G401 (cell line): ENCODE results near the gene HHIPL1. TPM values are rescaled to one million over a fixed set of nuclear protein-coding genes. Genes with fewer than 3 reads are reported as not detected.

Experiments
- DNase-seq: peaks from one replicate; pipeline ENCODE4 v3.0.0-alpha.2; 2015; ENCODE audit warnings: low spot score
- in situ Hi-C: cut with HindIII; loops from 2 replicates; pipeline ENCODE4 v1.10.0; 2016; ENCODE audit warnings: low sequenced_read_pairs, mixed read lengths
- total RNA-seq: library from RNA; depleted of rRNA; stranded (reverse); fragments of >200 nt; shearing (Covaris generic); gene quantifications from 2 replicates; pipeline ENCODE4 v1.2.3, GENCODE V29; 2014; rRNA removed

HHIPL1 gene
- total RNA-seq = 0.20 TPM in 1 of 2 replicates, not detected in the other

DNA sequence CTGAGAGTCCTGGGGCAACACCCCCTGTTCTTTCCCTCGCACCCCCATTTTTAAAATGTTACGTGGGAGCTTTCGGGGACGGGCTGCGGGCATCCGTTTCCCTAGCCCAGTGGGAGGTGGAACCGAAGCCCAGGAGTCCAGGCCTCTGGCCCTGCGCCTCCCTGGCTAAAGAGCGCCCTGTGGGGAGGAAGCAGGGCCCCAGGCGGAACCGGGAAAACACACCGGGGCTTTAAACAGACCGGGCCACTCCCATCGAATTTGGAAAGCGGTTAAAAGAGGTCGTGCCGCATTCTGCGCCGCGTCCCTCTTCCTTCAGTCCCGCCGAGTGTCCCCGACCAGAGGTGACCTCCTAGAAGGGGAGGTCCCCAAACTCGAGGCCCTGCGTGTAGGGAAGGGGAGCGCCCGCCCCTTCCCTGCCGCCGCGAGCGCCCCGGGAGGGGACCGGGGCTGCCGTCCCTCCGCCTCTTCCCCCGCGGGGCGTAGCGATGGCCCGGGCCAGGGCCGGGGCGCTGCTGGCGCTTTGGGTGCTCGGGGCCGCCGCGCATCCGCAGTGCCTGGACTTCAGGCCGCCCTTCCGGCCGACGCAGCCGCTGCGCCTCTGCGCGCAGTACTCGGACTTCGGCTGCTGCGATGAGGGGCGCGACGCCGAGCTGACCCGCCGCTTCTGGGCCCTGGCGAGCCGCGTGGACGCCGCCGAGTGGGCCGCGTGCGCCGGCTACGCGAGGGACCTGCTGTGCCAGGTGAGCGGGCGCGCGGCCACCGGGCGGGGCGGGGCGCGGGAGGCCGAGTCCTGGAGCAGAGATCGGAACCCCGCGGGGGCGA is at the start of gene HHIPL1:
HHIPL1 (plus strand) TSS at position 407 of the 822 bp plus-strand sequence; CDS start at position 486, 79 bp downstream.
- in situ Hi-C loops = no loop called here
- DNase-seq = no peak

DNA sequence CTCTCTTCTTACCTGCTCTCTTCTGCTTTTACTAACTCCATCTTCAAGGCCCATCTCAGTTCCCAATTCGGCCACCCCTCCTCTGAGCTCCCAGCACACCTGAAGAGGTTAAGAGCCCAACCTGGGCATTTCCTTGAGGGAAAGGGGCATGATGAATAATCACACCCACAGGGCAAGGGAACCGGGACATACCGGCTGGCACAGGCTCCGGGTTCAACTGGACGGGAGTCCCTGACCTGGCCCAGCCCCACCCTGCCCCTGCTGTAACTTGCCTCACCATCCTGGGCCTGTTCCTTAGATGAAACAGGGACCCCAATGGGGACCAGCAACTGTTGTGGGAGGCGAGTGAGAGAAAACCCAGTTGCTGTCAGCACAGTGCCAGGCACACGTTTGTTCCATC is 49.4 kb upstream of the HHIPL1 start:
- DNase-seq = no peak
- in situ Hi-C loops = no loop called here

DNA sequence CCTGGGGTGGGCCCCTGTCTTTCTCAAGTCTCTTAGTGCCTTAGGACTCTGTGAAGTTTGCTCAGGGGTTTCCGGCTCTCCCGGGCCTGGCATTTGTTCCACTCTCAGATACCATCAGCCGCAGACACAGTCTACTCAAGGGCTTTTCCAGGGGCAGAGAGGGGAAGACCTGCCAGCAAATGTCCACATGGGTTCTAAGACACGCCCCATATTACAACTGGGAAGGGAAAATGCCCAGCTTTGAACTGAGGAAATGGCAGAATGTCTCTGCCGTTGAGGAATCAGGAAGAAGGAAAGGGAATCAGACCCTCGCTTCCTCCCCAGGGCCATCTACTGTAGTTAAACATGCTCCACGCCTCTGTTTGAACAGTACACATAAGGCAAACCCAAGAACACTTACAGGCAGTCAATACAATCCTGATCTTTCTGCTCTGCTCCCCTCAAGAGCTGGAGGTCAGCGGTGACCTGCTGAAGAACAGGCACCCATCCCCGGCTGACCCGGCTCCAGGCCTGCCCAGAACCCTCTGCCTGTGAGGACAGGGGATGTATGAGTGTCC is 48.8 kb upstream of the HHIPL1 start:
- in situ Hi-C loops = no loop called here
- DNase-seq = no peak

DNA sequence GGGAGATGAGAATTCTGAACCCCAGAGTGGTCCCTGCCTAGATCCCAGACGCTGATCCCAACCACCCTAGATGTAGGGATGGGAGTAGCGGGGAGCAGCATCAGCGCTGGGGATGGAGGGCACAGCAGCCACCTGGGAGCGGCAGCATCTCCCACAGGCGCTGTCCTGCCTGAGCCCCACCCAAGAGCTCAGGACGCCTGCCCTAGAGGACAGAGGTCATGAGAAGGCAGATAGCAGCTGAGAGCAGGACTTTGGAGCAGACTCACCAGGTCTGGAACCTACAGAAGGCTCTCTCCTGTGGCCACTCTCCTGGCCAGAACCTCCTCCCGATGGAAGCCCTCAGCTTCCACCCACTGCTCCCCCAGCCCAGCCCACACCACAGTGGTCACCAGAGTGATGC is 48.2 kb upstream of the HHIPL1 start:
- in situ Hi-C loops = no loop called here
- no peak for DNase-seq

DNA sequence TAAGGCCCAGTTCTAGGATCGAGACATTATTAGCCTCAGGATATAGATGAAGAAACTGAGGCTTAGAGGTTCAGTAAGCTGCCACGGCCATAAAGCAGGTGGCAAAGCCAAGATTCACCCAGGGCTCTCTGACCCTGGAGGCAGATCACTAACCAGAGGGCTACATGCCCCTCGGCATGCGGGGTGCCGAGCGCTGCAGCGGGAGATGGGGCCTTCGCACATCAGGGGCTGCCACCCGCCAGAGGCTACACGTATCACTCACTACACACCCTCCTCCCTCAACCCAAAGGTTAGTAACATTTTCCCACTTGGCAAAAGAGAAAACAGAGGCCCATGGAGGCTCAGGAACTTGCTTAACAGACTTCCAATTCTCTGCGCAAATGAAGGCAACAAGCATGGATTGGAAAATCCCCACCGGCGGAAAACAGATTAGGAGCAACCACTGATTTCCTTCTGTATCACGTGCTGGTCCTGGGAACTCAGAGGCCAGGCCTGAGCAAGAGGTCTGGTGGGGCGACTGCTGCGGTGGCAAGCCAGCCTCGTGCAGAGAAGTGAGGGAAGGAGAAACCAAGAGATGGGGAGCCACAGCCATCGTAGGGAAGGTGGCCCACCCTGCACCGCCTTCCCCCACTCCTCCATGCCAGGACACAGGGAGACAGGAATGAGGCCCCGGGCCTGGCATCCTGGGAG is 46.9 kb upstream of the HHIPL1 start:
- peak; percentile 61 for DNase-seq
- in situ Hi-C loops = no loop called here

DNA sequence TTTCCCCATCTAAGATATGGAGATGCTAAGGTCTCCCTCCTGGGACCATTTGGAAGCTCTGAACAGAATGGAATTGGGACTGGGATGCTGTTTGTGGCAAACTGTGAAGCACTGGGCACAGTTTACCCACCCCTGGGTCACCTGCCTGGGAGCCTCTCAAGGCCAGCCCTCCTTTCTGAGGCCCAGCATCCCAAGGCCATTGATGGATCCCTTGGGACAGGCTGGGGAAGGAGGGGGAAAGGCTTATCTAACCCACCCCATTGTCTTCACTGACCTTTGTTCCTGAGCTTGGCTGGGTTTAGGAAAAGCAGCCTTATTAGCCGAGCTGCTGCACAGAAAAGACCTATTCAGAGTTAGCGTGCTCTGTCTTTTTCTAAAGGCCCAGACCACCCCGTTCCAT is 46.2 kb upstream of the HHIPL1 start:
- in situ Hi-C loops = no loop called here

DNA sequence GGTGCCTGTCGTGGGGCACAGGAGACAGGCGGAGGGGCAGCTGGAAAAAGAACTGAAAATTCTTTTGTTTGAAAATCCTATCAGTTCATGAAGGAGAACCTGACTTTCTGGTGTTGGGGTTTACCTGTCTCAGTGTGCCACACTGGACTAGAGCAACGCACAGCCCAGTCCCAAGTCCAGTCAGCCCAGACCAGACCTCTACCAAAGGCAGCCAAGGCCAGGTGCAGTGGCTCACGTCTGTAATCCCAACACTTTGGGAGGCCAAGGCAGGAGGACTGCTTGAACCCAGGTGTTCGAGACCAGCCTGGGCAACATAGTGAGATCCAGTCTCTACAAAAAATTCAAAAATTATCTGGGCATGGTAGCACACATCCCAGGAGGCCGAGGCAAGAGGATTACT is 45.5 kb upstream of the HHIPL1 start:
- in situ Hi-C loops = no loop called here

More for the DNA sequence above, 46.2 kb upstream of the HHIPL1 start:
- no peak for DNase-seq

DNA sequence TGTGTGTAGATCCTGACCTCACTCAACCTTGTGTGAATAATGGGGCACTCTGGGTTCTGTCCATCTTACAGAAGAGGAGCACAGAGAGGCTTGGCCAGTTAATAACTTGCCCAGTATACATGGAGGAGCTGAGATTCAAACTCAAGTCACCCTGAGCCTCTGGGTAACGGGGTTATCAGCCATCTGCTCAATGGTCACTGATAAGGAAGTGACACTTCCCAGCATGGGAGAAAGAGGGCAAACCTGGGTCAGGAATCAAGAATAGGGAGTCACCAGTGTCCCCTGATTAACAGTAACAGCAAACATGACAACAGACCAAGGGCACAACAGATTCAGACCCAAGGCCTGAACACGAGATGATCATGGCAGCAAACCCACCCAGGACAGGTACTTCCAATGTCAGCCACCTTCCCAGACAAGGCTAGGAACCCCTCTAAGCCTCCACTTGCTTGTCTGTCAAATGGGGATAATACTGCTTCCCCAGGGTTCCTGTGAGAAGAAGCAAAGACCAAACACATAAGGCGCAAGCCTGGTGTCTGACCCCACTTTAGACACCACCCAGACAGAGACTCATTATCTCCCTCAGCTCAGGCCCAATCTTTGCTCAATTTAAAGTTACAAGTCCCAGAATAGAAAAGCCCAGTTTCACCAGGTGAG is 44.6 kb upstream of the HHIPL1 start:
- no peak for DNase-seq
- in situ Hi-C loops = no loop called here

More for the DNA sequence above, 45.5 kb upstream of the HHIPL1 start:
- DNase-seq = no peak

DNA sequence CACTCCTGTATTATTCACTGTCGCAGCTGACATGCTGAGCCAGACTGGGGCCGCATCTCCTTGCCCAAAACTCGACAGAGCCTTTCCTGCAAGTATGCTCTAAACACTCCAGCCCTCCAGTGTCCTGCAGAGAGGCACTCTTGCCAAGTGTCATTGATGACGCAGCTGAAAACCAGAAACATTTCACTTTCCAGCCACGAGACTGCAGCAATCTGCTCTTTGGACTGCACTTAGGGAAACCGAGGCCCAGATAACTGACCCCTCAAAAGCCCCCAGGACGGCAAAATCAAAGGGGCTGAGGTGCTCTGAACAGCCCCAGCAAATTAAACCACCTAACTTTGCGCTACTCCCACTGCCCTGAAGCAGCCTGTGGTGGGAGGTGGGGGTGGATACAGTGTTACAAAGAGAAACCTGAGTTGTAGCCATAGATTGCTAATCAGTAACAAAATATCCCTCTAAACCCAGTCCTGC is 43.5 kb upstream of the HHIPL1 start:
- in situ Hi-C loops = no loop called here
- DNase-seq = peak; percentile 84

DNA sequence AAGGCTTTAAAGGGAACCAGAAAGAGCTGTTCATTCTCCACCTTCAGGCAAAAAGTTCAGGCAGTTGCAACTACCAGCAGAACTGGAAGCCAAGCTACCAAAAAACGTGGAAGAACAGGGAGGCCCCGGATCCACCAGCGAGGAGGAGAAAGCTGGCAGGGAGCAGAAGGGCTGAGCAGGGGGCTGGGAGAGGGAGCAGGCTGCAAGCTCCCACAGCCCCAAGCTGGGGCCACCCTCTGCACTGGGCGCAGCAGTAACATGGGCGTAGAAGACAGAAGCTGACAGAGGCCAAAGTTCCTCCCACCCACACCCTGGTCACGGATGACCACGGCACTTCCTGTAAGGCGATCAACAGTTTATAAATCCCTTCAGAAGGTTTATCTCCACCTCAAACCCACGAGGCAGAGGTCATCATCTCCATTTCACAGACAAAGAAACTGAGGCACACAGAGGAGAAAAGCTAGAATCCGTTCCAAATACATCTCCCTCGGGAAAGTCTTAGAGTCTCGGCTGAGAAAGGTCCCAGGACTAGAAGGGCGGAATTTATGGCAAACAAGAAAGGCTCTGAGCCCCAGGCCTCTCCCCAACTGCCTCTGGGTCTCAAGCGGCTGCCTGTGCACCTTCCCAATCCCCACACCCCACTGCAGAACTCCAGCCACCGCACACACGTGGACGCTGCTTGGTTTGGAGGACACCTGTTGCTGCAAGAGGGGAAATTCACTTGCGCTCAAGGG is 42.7 kb upstream of the HHIPL1 start:
- in situ Hi-C loops = no loop called here
- no peak for DNase-seq

DNA sequence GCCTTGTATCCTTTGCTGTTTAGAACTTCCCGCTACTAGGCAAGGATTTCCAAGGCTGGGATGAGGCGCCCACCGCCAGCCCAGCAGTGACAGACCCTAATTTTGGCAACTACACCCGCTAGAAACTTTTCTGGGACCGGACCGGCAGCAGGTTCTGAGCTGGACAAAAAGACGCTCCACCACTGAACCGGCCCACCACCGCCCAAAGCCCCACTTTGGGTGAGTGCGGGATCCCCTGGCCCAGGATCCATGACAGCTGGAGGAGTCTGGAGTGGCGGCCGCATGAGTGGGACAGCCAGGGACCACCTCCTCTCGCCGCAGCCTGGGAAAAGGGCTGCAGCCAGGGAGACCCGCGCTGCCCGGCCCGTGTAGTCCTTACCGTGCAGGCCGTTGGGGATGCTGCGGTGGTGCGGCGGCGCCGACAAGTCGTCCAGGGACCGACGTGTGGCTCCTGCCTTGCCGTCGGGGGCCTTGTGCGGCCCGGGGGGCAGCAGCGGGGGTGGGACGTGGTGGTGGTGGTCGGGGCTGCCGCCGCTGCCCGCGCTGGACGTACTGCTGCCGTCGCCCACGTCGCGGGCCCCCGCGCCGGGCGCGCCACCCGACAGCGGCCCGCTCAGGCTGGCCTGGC is 42.0 kb upstream of the HHIPL1 start:
- in situ Hi-C loops = no loop called here
- no peak for DNase-seq

DNA sequence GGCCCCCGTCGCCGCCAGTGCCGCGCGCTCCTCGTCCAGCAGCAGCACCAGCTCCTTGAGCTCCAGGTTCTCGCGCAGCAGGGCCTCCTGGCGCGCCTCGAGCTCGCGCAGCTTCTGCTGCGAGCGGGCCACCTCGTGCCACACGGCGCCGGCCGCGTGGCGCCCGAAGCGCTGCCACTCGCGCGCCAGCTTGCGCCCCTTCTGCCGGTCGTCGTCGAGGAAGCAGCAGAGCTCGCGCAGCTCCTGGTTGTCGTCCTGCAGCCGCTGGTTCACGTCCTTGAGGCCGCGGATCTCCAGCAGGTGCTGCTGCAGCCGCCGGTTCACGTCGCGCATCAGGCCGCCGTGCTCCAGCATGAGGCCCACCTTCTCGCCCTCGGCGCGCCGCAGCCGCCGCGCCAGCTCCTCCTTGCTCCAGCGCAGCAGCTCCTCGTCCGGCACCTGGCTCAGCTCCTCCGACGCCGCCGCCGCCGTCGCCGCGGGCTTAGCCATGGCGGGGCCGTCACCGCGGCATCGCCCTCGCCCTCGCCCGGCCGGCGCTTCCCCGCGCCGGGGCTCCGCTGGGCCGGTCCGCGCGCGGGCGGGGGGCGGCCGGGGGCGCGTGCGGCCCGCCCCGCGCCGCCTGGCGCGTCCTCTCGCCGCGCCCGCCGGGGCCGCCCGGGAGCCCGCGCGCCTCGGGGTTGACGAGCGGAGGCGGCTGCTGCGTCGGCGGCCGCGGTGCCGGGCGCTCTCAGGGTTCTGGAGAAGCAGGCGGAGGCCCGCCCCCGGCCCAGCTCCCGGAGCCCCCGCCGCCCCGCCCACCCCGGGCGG is 41.3 kb upstream of the HHIPL1 start, which contains the start of gene CCDC85C:
CCDC85C (minus strand) TSS at position 737 of the 807 bp plus-strand sequence; CDS start at position 489, 248 bp downstream.
- DNase-seq = no peak
- in situ Hi-C loops = no loop called here

DNA sequence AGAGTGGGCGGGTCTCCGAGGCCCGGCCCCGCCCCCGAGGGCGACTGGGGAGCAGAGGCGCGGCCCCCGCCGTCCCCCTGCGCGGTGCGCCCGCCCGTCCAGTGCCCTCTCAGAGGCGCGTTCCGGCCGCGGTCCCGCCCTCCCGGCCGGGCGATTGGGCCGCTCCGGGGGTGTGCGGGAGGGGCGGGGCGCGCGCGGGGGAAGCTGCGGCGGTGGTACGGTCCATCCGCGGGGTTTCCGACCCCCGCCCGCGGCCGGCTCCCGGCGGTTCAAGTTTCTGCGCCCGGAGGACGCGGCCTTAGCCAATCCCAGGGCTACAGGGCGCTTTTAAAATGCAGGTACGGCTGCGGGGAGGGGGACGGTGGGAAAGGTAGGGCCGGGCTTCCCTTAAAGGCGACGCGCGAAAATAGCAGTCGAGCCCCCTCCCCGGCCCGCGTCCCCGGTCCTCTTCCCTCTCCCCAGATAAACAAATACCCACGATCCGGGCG is 40.6 kb upstream of the HHIPL1 start:
- in situ Hi-C loops = no loop called here
- DNase-seq = peak; percentile 94

DNA sequence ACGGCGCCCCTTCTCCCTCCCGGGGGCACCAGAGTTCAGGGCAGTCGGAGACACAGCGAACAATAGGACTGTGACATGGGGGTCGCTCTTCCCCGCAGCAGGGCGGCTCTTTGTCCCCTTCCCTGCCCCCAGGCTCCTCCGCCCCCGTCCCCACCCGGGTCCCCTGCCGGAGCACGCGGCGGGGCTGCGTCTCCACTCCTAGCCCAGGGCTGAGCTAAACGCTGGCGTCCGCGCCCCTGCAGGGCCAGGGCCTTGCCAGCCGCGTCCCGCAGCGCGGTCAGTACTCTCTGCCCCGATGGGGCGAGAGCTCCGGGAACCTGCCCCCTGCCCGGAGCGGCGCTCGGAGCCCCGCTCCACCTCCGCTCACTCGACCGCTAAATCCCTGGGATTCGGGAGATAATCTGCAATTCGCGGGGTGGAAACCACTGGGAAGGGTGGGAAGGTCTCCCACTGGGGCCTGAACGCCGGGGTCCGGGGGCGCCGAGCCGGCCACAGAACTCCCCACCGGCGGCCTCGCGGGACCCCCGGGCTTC is 40.1 kb upstream of the HHIPL1 start:
- no peak for DNase-seq
- in situ Hi-C loops = no loop called here

DNA sequence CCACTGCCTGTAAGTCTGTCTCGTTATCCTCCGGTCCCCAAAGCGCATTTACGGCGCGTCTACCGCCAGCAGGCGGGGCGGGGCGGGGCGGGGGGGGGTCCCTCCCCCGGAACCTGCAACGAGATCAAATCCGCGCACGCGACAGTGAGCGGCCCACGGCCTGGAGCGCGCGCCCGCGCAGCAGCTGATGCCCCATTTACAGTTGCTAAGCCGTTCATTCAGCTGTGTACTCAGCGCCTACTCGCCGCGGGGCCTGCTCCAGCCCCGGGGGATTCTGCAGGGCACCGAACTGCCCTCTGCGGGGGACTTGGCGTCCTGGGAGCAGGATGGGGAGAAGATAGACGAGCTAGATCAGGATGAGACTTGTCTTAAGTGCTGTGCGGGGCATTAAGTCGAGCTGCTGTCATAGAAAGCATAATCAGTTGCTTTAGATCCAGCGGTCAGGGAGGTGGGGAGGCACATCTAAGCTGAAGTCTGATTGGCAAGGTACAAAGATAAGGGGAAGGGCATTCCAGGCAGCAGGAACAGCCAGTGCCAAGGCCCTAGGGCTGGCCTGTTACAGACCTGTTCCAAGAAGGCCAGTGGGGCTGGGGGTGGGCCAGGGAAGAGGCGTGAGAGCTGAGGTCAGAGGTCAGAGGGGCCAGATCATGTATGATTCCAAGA is 39.5 kb upstream of the HHIPL1 start:
- in situ Hi-C loops = no loop called here
- peak; percentile 76 for DNase-seq

DNA sequence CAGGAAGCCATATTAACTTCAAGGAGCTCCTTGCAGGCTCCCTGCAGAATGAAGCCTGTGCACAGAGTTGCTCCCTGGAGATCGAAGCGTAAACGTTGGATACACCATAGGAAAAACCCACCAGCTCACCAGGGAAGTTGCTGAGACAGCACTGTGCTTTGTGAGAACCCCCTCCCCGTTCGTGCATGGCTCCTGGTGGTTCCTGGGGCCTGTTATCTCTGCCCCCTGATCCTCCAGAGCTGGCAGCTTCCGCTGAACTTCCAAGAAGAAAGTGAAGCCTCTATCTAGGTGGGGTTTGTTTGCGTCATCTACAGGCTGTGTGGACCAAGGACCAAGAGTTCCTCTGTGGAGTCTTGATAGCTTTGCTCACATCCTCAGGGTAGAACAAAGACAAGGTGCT is 38.6 kb upstream of the HHIPL1 start:
- no peak for DNase-seq
- in situ Hi-C loops = no loop called here

DNA sequence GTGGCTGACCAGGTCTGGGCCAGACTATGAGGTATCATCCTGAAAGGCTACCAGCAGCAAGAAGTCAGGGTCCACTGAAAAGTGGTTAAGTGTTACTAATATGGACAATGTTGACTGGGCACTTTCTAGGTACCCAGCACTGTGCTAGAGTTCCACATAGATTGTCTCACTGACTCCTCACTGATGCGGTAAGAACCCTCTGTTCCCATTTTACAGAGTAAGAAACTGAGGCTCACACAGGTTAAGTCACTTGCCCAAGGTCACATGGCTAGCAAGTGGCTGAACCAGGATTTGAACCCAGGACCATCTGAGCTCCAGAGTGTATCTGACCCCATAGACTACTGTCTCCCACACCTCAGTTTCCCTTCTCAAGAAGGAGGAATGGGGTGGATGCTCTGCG is 36.3 kb upstream of the HHIPL1 start:
- in situ Hi-C loops = no loop called here
- DNase-seq = no peak
